GM10266 (cell line): Measurements from ENCODE around the gene IRAG1.

ENCODE experiments used
- DNase-seq: peaks from one replicate; pipeline ENCODE4 v3.0.0; 2012; ENCODE audit errors: extremely low spot score
- CTCF ChIP-seq: IDR thresholded peaks from 2 replicates; pipeline ENCODE4 v1.5.1; 2012; ENCODE audit warnings: mild to moderate bottlenecking, low read depth; ENCODE audit not compliant: control insufficient read depth, insufficient read depth; ENCODE audit errors: missing control alignments

Gene IRAG1

GRCh38 chr11:10650166-10650565 lies 43.4 kb downstream of the IRAG1 start:
- no peak for TF ChIP-seq CTCF
- DNase-seq: no peak

- no peak for DNase-seq
- no peak for TF ChIP-seq CTCF
Measured at GRCh38 chr11:10648871-10649270, 44.7 kb downstream of the IRAG1 start.

- no peak for DNase-seq
- TF ChIP-seq CTCF: no peak
Measured at GRCh38 chr11:10646681-10647355, 46.7 kb downstream of the IRAG1 start.

GRCh38 chr11:10646005-10646404 lies 47.5 kb downstream of the IRAG1 start:
- no peak for DNase-seq
- no peak for TF ChIP-seq CTCF

GRCh38 chr11:10645212-10645795 lies 48.3 kb downstream of the IRAG1 start:
- no peak for DNase-seq
- TF ChIP-seq CTCF: no peak
